Liver (tissue), 10 donors: ENCODE measurements around the gene GPR107. TPM values are rescaled to one million over a fixed set of nuclear protein-coding genes. Genes with fewer than 3 reads are reported as not detected.

Experiments
- DNase-seq: peaks from one replicate; pipeline ENCODE4 v3.0.0-alpha.2; 2017; ENCODE audit warnings: low spot score
- H3K27ac ChIP-seq, 2 donors: one replicate each; pipeline ENCODE4 v1.7.0; 2013; ENCODE audit warnings: inconsistent platforms in 2 of 2, low read length in 2 of 2, control low read depth in 1 of 2, low read depth in 1 of 2, mild to moderate bottlenecking in 1 of 2
- H3K27me3 ChIP-seq, 4 donors: one replicate each; pipeline versions ENCODE4 v1.6.1 to v1.7.0; 2013; ENCODE audit warnings: low read length in 3 of 4, inconsistent platforms in 1 of 4, mild to moderate bottlenecking in 1 of 4, moderate library complexity in 1 of 4; ENCODE audit not compliant: control insufficient read depth in 4 of 4, insufficient read depth in 4 of 4
- H3K36me3 ChIP-seq, 4 donors: one replicate each; pipeline versions ENCODE4 v1.6.1 to v1.7.0; 2013; ENCODE audit warnings: low read length in 3 of 4, mild to moderate bottlenecking in 3 of 4, low read depth in 1 of 4, moderate library complexity in 1 of 4; ENCODE audit not compliant: control insufficient read depth in 4 of 4, insufficient read depth in 3 of 4
- H3K4me1 ChIP-seq, 4 donors: one replicate each; pipeline versions ENCODE4 v1.6.1 to v1.7.0; 2013; ENCODE audit warnings: low read length in 3 of 4, mild to moderate bottlenecking in 3 of 4, moderate library complexity in 1 of 4; ENCODE audit not compliant: control insufficient read depth in 4 of 4, insufficient read depth in 4 of 4
- H3K4me3 ChIP-seq, 3 donors: one replicate each; pipeline versions ENCODE4 v1.6.1 to v1.7.0; 2013; ENCODE audit warnings: low read length in 3 of 3, control low read depth in 1 of 3, low read depth in 1 of 3, mild to moderate bottlenecking in 1 of 3
- H3K9ac ChIP-seq, 2 donors: one replicate each; pipeline ENCODE4 v1.7.0; 2013; ENCODE audit warnings: low read length in 2 of 2, mild to moderate bottlenecking in 2 of 2, moderate library complexity in 2 of 2, control low read depth in 1 of 2, low read depth in 1 of 2
- H3K9me3 ChIP-seq, 4 donors: one replicate each; pipeline versions ENCODE4 v1.6.1 to v1.7.0; 2013; ENCODE audit warnings: low read length in 3 of 4; ENCODE audit not compliant: control insufficient read depth in 4 of 4
- CTCF ChIP-seq: fragments of 150-350 bp; IDR thresholded peaks from 2 replicates; pipeline ENCODE4 v1.5.1; 2017; ENCODE audit warnings: improper control_type of control experiment, low read depth, low read length; ENCODE audit not compliant: missing input control
- EGR1 ChIP-seq, 2 donors: IDR thresholded peaks; 2 replicates each; pipeline ENCODE4 v1.6.1; 2016 to 2018; ENCODE audit warnings: antibody characterized with exemption in 2 of 2, low read depth in 2 of 2
- FOXA1 ChIP-seq: IDR thresholded peaks from 2 replicates; pipeline ENCODE4 v1.6.1; 2016; ENCODE audit warnings: antibody characterized with exemption
- FOXA2 ChIP-seq: IDR thresholded peaks from 2 replicates; pipeline ENCODE4 v1.6.1; 2016; ENCODE audit warnings: antibody characterized with exemption
- GABPA ChIP-seq, 2 donors: IDR thresholded peaks in 1 of 2; conservative IDR thresholded peaks in 1 of 2; 2 replicates each; pipeline ENCODE4 v1.6.1; 2016; ENCODE audit warnings: antibody characterized with exemption in 2 of 2, mild to moderate bottlenecking in 1 of 2, moderate library complexity in 1 of 2
- HNF4A ChIP-seq, 2 donors: conservative IDR thresholded peaks; 2 replicates each; pipeline ENCODE4 v1.6.1; 2016; ENCODE audit warnings: antibody characterized with exemption in 2 of 2, mild to moderate bottlenecking in 2 of 2
- HNF4G ChIP-seq: IDR thresholded peaks from 2 replicates; pipeline ENCODE4 v1.6.1; 2016; ENCODE audit warnings: antibody characterized with exemption
- JUND ChIP-seq, 2 donors: IDR thresholded peaks; 2 replicates each; pipeline ENCODE4 v1.6.1; 2016; ENCODE audit warnings: antibody characterized with exemption in 2 of 2
- NR2F2 ChIP-seq: IDR thresholded peaks from 2 replicates; pipeline ENCODE4 v1.6.1; 2016; ENCODE audit warnings: antibody characterized with exemption
- RAD21 ChIP-seq, 2 donors: IDR thresholded peaks; 2 replicates each; pipeline ENCODE4 v1.6.1; 2016; ENCODE audit warnings: antibody characterized with exemption in 2 of 2, mild to moderate bottlenecking in 2 of 2
- RXRA ChIP-seq, 2 donors: IDR thresholded peaks; 2 replicates each; pipeline ENCODE4 v1.6.1; 2017 to 2018; ENCODE audit warnings: antibody characterized with exemption in 2 of 2, mild to moderate bottlenecking in 1 of 2
- SP1 ChIP-seq: IDR thresholded peaks from 2 replicates; pipeline ENCODE4 v1.6.1; 2018; ENCODE audit warnings: antibody characterized with exemption, mild to moderate bottlenecking
- TAF1 ChIP-seq: conservative IDR thresholded peaks from 2 replicates; pipeline ENCODE4 v1.6.1; 2016; ENCODE audit warnings: antibody characterized with exemption, mild to moderate bottlenecking
- YY1 ChIP-seq: IDR thresholded peaks from 2 replicates; pipeline ENCODE4 v1.6.1; 2016; ENCODE audit warnings: antibody characterized with exemption, mild to moderate bottlenecking
- ZBTB33 ChIP-seq: IDR thresholded peaks from 2 replicates; pipeline ENCODE4 v1.6.1; 2016; ENCODE audit warnings: antibody characterized with exemption
- WGBS: extraction: QIAGEN DNeasy Blood & Tissue Kit; methylation state at CpG from one replicate; pipeline ENCODE4 v1.1.7; 2013; 5-methylcytosine and 5-hydroxymethylcytosine counted together
- polyA plus RNA-seq, 2 donors: library from polyadenylated mRNA; stranded (reverse) in 1 of 2; unstranded in 1 of 2; fragments of 200-250 nt in 1 of 2; fragments of >200 nt in 1 of 2; fragmentation: Nextera tagmentation in 1 of 2; extraction: Ambion mirVana in 1 of 2; gene quantifications; one replicate each; pipeline versions ENCODE4 v1.2.1 to v1.2.3, GENCODE V29; 2013 to 2015
- small RNA-seq: library from RNA; depleted of rRNA; stranded (forward); fragments of <200 nt; gene quantifications from one replicate; pipeline ENCODE3, GENCODE V24; 2014
- total RNA-seq, 2 donors: library from RNA; depleted of rRNA; stranded (reverse); fragments of >200 nt; gene quantifications; one replicate each; pipeline ENCODE4 v1.2.3, GENCODE V29; 2014
- TF ChIP-seq, protein P1 (sequence below): IDR thresholded peaks from 2 replicates; pipeline ENCODE4 v1.6.1; 2016; ENCODE audit warnings: antibody characterized with exemption
- TF ChIP-seq, protein P2 (sequence below): IDR thresholded peaks from 2 replicates; pipeline ENCODE4 v1.6.1; 2016; ENCODE audit warnings: antibody characterized with exemption
- TF ChIP-seq, protein P3 (sequence below): IDR thresholded peaks from 2 replicates; pipeline ENCODE4 v1.6.1; 2016; ENCODE audit warnings: antibody characterized with exemption, mild to moderate bottlenecking
- donor health status: healthy.
- donor health status: healthy.
- donor health status: healthy.
- donor health status: healthy.
- donor health status: healthy.

GPR107 gene
- total and polyA plus RNA-seq, 4 donors: 3.8 to 17.2 (median 11.4) TPM

GRCh38 chr9:130188860-130189481, 135.3 kb downstream of the GPR107 start:
- H3K36me3 ChIP-seq: no peaks in the 10 kb centered on the region
- TF ChIP-seq EGR1 (IDR thresholded peaks at IDR 0.05; ENCODE audit: low read depth in 2 of 2) (no peak), ZBTB33 (no peak), FOXA2 (no peak), FOXA1 (no peak), HNF4G (no peak), RAD21 (IDR thresholded peaks at IDR 0.05) (no peak), TAF1 (no peak), SP1 (no peak), RXRA (IDR thresholded peaks at IDR 0.05) (no peak), GABPA (IDR thresholded peaks at IDR 0.05 in 1 of 2, conservative IDR thresholded peaks at IDR 0.05 in 1 of 2) (no peak), JUND (IDR thresholded peaks at IDR 0.05) (no peak), YY1 (no peak), NR2F2 (no peak), CTCF (no peak), HNF4A (conservative IDR thresholded peaks at IDR 0.05) (no peak)
- TF ChIP-seq, protein P1, sequence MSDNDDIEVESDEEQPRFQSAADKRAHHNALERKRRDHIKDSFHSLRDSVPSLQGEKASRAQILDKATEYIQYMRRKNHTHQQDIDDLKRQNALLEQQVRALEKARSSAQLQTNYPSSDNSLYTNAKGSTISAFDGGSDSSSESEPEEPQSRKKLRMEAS: no peak
- TF ChIP-seq, protein P2, sequence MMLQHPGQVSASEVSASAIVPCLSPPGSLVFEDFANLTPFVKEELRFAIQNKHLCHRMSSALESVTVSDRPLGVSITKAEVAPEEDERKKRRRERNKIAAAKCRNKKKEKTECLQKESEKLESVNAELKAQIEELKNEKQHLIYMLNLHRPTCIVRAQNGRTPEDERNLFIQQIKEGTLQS: no peak
- TF ChIP-seq, protein P3, sequence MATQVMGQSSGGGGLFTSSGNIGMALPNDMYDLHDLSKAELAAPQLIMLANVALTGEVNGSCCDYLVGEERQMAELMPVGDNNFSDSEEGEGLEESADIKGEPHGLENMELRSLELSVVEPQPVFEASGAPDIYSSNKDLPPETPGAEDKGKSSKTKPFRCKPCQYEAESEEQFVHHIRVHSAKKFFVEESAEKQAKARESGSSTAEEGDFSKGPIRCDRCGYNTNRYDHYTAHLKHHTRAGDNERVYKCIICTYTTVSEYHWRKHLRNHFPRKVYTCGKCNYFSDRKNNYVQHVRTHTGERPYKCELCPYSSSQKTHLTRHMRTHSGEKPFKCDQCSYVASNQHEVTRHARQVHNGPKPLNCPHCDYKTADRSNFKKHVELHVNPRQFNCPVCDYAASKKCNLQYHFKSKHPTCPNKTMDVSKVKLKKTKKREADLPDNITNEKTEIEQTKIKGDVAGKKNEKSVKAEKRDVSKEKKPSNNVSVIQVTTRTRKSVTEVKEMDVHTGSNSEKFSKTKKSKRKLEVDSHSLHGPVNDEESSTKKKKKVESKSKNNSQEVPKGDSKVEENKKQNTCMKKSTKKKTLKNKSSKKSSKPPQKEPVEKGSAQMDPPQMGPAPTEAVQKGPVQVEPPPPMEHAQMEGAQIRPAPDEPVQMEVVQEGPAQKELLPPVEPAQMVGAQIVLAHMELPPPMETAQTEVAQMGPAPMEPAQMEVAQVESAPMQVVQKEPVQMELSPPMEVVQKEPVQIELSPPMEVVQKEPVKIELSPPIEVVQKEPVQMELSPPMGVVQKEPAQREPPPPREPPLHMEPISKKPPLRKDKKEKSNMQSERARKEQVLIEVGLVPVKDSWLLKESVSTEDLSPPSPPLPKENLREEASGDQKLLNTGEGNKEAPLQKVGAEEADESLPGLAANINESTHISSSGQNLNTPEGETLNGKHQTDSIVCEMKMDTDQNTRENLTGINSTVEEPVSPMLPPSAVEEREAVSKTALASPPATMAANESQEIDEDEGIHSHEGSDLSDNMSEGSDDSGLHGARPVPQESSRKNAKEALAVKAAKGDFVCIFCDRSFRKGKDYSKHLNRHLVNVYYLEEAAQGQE: no peak
- no peaks in the 10 kb centered on the region for H3K9me3 ChIP-seq
- no peak overlapping the region for H3K4me3 ChIP-seq
- H3K4me1 ChIP-seq: no peaks in the 10 kb centered on the region
- 90% methylated on average over 7 of the region's 7 CpGs for WGBS
- DNase-seq: no peak
- H3K27me3 ChIP-seq: no peaks in the 10 kb centered on the region
- no peak overlapping the region for H3K9ac ChIP-seq
- H3K27ac ChIP-seq: no peak overlapping the region

Small RNAs within 50 kb of the gene (small RNA-seq; reads per million reads assigned to genes)
- gene RF00019: not detected

Other genes with a start within 250 kb of the GPR107 start
- 10 to 100 TPM; 18.3 to 30.5 TPM for gene TOR1A, start 229.8 kb upstream of the GPR107 start, total RNA-seq
- 10 to 100 TPM; 29.1 to 34.0 TPM for gene TOR1A, start 229.8 kb upstream of the GPR107 start, polyA plus RNA-seq
- gene C9orf78, start 218.6 kb upstream of the GPR107 start, total RNA-seq: 10 to 100 TPM; 37.2 to 64.6 TPM
- 10 to 100 TPM; 31.1 to 84.2 TPM for gene C9orf78, start 218.6 kb upstream of the GPR107 start, polyA plus RNA-seq
- 10 to 100 TPM; 11.7 to 19.8 TPM for gene USP20, start 218.4 kb upstream of the GPR107 start, total RNA-seq
- gene USP20, start 218.4 kb upstream of the GPR107 start, polyA plus RNA-seq: 1 to 10 TPM; 8.2 to 8.8 TPM
- gene FNBP1, start 10.7 kb upstream of the GPR107 start, total RNA-seq: 10 to 100 TPM; 15.0 to 15.6 TPM
- gene FNBP1, start 10.7 kb upstream of the GPR107 start, polyA plus RNA-seq: 1 to 10 TPM; 6.6 to 9.7 TPM
- gene NCS1, start 118.5 kb downstream of the GPR107 start, total RNA-seq: 1 to 10 TPM in 1 of 2 donors, under 1 TPM in 1; 0.84 to 2.5 TPM
- 1 to 10 TPM in 1 of 2 donors, under 1 TPM in 1; 0.35 to 1.5 TPM for gene NCS1, start 118.5 kb downstream of the GPR107 start, polyA plus RNA-seq
- gene HMCN2, start 211.9 kb downstream of the GPR107 start, total RNA-seq: 1 to 10 TPM in 1 of 2 donors, under 1 TPM in 1; 0.28 to 1.8 TPM
- under 1 TPM; 0.24 to 0.31 TPM for gene HMCN2, start 211.9 kb downstream of the GPR107 start, polyA plus RNA-seq